ENCODE measurements around the gene FAM107B.
"Not testable (repeated sequence)": the region's sequence is repeated elsewhere in the genome, so short reads cannot be mapped to it uniquely, and the experiment has no call there.

FAM107B gene

DNA sequence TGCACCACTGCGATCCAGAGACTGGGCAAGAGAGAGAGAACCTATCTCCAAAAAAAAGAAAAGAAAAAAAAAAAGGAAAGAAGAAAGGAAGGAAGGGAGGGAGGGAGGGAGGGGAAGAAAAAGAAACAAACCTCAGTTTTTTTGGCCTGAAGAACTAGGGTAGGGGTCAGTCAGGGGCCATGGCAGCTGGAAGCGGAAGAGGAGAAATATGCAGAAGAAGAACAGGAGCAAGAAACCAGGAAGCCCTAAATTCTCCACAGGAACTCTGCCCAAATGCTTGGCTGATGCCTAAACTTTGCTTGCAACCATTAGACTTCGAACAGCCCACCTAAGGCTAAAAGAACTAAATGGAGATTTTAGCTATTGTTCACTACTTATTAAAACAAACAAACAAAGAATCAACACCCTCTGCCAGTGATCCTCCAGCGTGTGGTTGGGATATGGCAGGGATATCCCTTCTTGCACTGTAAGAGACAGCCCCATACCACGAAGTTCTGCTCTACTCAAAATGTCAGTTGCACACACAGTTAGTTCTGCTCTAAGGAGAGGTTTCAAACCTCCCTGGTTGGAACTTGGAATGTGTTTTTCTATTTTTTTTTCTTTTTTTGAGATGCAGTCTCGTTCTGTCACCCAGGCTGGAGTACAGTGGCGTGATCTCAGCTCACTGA lies 139.5 kb downstream of the FAM107B start:
- no peaks in the 10 kb centered on the region for H3K36me3 ChIP-seq (ENCODE audit: control insufficient read depth in 1 of 2, insufficient read depth in 2 of 2, low read depth in 1 of 2, low read length in 2 of 2)
- H3K27me3 ChIP-seq (ENCODE audit: control insufficient read depth in 1 of 2, insufficient read depth in 1 of 2, low read length in 2 of 2): peaks cover 16 to 18% of the 10 kb centered on the region in 2 experiments
- H3K9ac ChIP-seq (ENCODE audit: low read length): no peak overlapping the region
- no peak overlapping the region for H2AFZ ChIP-seq (ENCODE audit: low read depth, low read length)
- no peak overlapping the region for H3K4me2 ChIP-seq (ENCODE audit: low read length, poor library complexity, severe bottlenecking)
- H3K14ac ChIP-seq (ENCODE audit: low read length in 2 of 2): no peak overlapping the region
- H3K79me1 ChIP-seq (replicated peaks; ENCODE audit: low read length, poor library complexity, severe bottlenecking): no peaks in the 10 kb centered on the region
- H3K23ac ChIP-seq (ENCODE audit: low read length in 2 of 2): no peak overlapping the region
- H2BK15ac ChIP-seq (ENCODE audit: low read depth, poor library complexity, severe bottlenecking): no peak overlapping the region
- H2AK5ac ChIP-seq (ENCODE audit: low read length, severe bottlenecking): no peak overlapping the region
- no peak overlapping the region for H4K91ac ChIP-seq (ENCODE audit: low read length)
- H3K18ac ChIP-seq (ENCODE audit: low read depth in 1 of 2, low read length in 2 of 2): no peak overlapping the region
- H2BK120ac ChIP-seq (ENCODE audit: low read depth, low read length): no peak overlapping the region
- H3K4me1 ChIP-seq (ENCODE audit: control insufficient read depth, insufficient read depth, low read depth, low read length): no peaks in the 10 kb centered on the region
- no peak overlapping the region for H4K8ac ChIP-seq (ENCODE audit: low read length)
- H2BK12ac ChIP-seq (ENCODE audit: low read length in 2 of 2): no peak overlapping the region
- WGBS: 65% methylated on average over 5 of the region's 7 CpGs
- DNase-seq: no peak
- H3K9me3 ChIP-seq (ENCODE audit: control insufficient read depth, low read length): no peaks in the 10 kb centered on the region
- H3K4ac ChIP-seq (ENCODE audit: low read depth in 1 of 2, low read length in 2 of 2): no peak overlapping the region
- H3K4me3 ChIP-seq (ENCODE audit: insufficient read depth in 1 of 2, low read depth in 1 of 2, low read length in 2 of 2): no peak overlapping the region
- no peak overlapping the region for H3K27ac ChIP-seq (ENCODE audit: low read length, poor library complexity, severe bottlenecking)
- H2BK5ac ChIP-seq (ENCODE audit: low read depth, low read length, poor library complexity, severe bottlenecking): no peak overlapping the region

DNA sequence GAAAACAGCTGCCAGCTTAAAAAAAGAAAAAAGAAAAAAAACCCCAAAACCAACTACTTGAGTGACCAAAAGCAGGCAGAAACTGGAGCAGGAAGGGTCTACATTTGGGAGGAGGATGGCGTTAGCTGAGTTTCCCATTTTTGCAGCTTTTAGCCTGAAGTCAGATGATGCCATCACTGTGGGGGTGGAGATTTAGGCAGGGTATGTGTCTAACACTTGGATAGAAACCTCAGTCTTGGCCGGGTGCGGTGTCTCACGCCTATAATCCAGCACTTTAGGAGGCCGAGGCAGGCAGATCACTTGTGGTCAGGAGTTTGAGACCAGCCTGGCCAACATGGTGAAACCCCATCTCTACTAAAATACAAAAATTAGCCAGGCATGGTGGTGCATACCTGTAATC lies 140.1 kb downstream of the FAM107B start:
- not testable (repeated sequence) for H3K36me3 ChIP-seq (ENCODE audit: control insufficient read depth in 1 of 2, insufficient read depth in 2 of 2, low read depth in 1 of 2, low read length in 2 of 2); H3K4ac ChIP-seq (ENCODE audit: low read depth in 1 of 2, low read length in 2 of 2); H2BK15ac ChIP-seq (ENCODE audit: low read depth, poor library complexity, severe bottlenecking); H3K18ac ChIP-seq (ENCODE audit: low read depth in 1 of 2, low read length in 2 of 2); H2BK120ac ChIP-seq (ENCODE audit: low read depth, low read length); H3K14ac ChIP-seq (ENCODE audit: low read length in 2 of 2); H4K91ac ChIP-seq (ENCODE audit: low read length); H3K27ac ChIP-seq (ENCODE audit: low read length, poor library complexity, severe bottlenecking); H4K8ac ChIP-seq (ENCODE audit: low read length); H3K79me1 ChIP-seq (replicated peaks; ENCODE audit: low read length, poor library complexity, severe bottlenecking); DNase-seq; H2BK12ac ChIP-seq (ENCODE audit: low read length in 2 of 2); H2AK5ac ChIP-seq (ENCODE audit: low read length, severe bottlenecking); H3K9me3 ChIP-seq (ENCODE audit: control insufficient read depth, low read length); H3K4me1 ChIP-seq (ENCODE audit: control insufficient read depth, insufficient read depth, low read depth, low read length); H3K23ac ChIP-seq (ENCODE audit: low read length in 2 of 2); H3K4me3 ChIP-seq (ENCODE audit: insufficient read depth in 1 of 2, low read depth in 1 of 2, low read length in 2 of 2); H2BK5ac ChIP-seq (ENCODE audit: low read depth, low read length, poor library complexity, severe bottlenecking); H3K4me2 ChIP-seq (ENCODE audit: low read length, poor library complexity, severe bottlenecking); H3K9ac ChIP-seq (ENCODE audit: low read length); H2AFZ ChIP-seq (ENCODE audit: low read depth, low read length)
- WGBS: 88% methylated on average over 5 of the region's 5 CpGs
- H3K27me3 ChIP-seq (ENCODE audit: control insufficient read depth in 1 of 2, insufficient read depth in 1 of 2, low read length in 2 of 2): peaks cover 15 to 16% of the 10 kb centered on the region in 2 experiments

DNA sequence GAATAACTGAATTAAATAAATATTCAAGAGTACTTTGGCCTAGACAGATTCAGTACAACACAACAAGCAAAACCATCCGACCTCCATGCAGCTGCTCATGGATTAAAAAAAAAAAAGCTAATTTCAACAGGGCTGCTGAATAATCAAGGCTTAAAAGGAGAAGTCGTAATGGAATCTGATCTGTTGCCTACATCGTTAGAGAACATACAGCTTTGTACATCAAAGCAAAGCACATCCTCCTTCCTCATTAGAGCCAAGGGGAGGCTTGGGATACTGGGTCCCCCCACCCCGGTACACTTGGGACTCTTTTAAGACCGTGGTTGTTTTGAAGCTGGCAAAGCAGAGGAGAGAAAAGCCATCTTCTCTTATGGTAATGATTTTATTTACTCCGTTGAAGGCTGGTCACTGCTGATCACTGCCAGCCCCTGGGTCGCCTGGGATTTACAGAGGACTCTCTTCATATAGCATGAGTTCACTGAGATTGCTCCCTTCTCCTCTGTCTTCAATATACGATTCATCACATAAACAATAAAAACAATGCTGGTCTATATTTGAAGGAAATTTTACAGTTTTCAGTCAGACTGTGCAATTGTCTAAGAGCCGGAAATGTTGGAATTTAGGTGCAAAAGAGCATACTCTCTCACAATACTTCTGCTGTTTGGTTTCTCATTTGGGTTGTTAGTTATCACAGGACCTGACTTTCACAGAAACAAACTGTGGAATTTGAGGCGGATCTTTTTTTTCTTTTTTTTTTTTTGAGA lies 148.8 kb downstream of the FAM107B start:
- Histone ChIP-seq H3K9me3 (ENCODE audit: control insufficient read depth, low read length) (no peaks in the 10 kb centered on the region), H3K79me1 (replicated peaks; ENCODE audit: low read length, poor library complexity, severe bottlenecking) (no peaks in the 10 kb centered on the region), H3K4me1 (ENCODE audit: control insufficient read depth, insufficient read depth, low read depth, low read length) (no peaks in the 10 kb centered on the region), H3K4ac (ENCODE audit: low read depth in 1 of 2, low read length in 2 of 2) (no peak overlapping the region), H3K36me3 (ENCODE audit: control insufficient read depth in 1 of 2, insufficient read depth in 2 of 2, low read depth in 1 of 2, low read length in 2 of 2) (no peaks in the 10 kb centered on the region), H2BK15ac (ENCODE audit: low read depth, poor library complexity, severe bottlenecking) (peak overlapping the region; percentile 89), H2BK120ac (ENCODE audit: low read depth, low read length) (no peak overlapping the region), H2AFZ (ENCODE audit: low read depth, low read length) (no peak overlapping the region), H3K9ac (ENCODE audit: low read length) (no peak overlapping the region), H3K18ac (ENCODE audit: low read depth in 1 of 2, low read length in 2 of 2) (no peak overlapping the region), H3K14ac (ENCODE audit: low read length in 2 of 2) (no peak overlapping the region), H3K23ac (ENCODE audit: low read length in 2 of 2) (no peak overlapping the region), H2BK5ac (ENCODE audit: low read depth, low read length, poor library complexity, severe bottlenecking) (no peak overlapping the region), H3K27me3 (ENCODE audit: control insufficient read depth in 1 of 2, insufficient read depth in 1 of 2, low read length in 2 of 2) (no peaks in the 10 kb centered on the region), H4K91ac (ENCODE audit: low read length) (no peak overlapping the region), H3K4me3 (ENCODE audit: insufficient read depth in 1 of 2, low read depth in 1 of 2, low read length in 2 of 2) (no peak overlapping the region), H3K4me2 (ENCODE audit: low read length, poor library complexity, severe bottlenecking) (no peak overlapping the region), H2BK12ac (ENCODE audit: low read length in 2 of 2) (no peak overlapping the region), H2AK5ac (ENCODE audit: low read length, severe bottlenecking) (no peak overlapping the region), H4K8ac (ENCODE audit: low read length) (no peak overlapping the region), H3K27ac (ENCODE audit: low read length, poor library complexity, severe bottlenecking) (no peak overlapping the region)
- no peak for DNase-seq
- 96% methylated on average over 4 of the region's 10 CpGs for WGBS

DNA sequence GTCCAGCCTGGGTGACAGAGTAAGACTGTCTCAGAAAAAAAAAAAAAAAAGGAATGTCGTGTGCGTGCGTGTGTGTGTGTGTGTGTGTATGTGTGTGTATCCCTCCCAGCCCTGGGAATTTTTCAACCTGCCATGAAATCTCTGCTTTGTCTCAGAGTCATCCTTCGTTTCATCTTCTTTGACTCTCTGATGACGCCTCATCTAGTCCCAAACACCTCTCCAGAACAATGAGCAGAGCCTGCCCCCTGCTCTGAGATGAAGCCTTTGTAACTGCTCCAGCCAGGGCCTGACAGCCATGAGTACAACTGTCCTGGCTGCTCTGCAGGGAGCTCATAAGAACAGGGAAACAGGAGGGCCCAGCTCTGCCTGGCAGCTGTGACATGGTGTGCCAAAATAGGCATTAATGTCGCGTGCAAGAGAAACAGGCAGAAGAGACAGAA lies 149.5 kb downstream of the FAM107B start:
- Histone ChIP-seq H3K27ac (ENCODE audit: low read length, poor library complexity, severe bottlenecking) (no peak overlapping the region), H4K91ac (ENCODE audit: low read length) (no peak overlapping the region), H3K4me1 (ENCODE audit: control insufficient read depth, insufficient read depth, low read depth, low read length) (no peaks in the 10 kb centered on the region), H3K27me3 (ENCODE audit: control insufficient read depth in 1 of 2, insufficient read depth in 1 of 2, low read length in 2 of 2) (no peaks in the 10 kb centered on the region), H2AK5ac (ENCODE audit: low read length, severe bottlenecking) (no peak overlapping the region), H2BK5ac (ENCODE audit: low read depth, low read length, poor library complexity, severe bottlenecking) (no peak overlapping the region), H2AFZ (ENCODE audit: low read depth, low read length) (no peak overlapping the region), H3K4ac (ENCODE audit: low read depth in 1 of 2, low read length in 2 of 2) (no peak overlapping the region), H2BK120ac (ENCODE audit: low read depth, low read length) (no peak overlapping the region), H3K4me2 (ENCODE audit: low read length, poor library complexity, severe bottlenecking) (no peak overlapping the region), H3K79me1 (replicated peaks; ENCODE audit: low read length, poor library complexity, severe bottlenecking) (no peaks in the 10 kb centered on the region), H3K9me3 (ENCODE audit: control insufficient read depth, low read length) (no peaks in the 10 kb centered on the region), H3K36me3 (ENCODE audit: control insufficient read depth in 1 of 2, insufficient read depth in 2 of 2, low read depth in 1 of 2, low read length in 2 of 2) (no peaks in the 10 kb centered on the region), H3K9ac (ENCODE audit: low read length) (no peak overlapping the region), H2BK15ac (ENCODE audit: low read depth, poor library complexity, severe bottlenecking) (no peak overlapping the region), H4K8ac (ENCODE audit: low read length) (no peak overlapping the region), H3K23ac (ENCODE audit: low read length in 2 of 2) (no peak overlapping the region), H3K18ac (ENCODE audit: low read depth in 1 of 2, low read length in 2 of 2) (peak overlapping the region in 1 of 2 experiments; percentile 54), H2BK12ac (ENCODE audit: low read length in 2 of 2) (no peak overlapping the region), H3K4me3 (ENCODE audit: insufficient read depth in 1 of 2, low read depth in 1 of 2, low read length in 2 of 2) (no peak overlapping the region), H3K14ac (ENCODE audit: low read length in 2 of 2) (no peak overlapping the region)
- DNase-seq: peak; percentile 29
- WGBS: 66% methylated on average over 7 of the region's 7 CpGs

Measured in mesenchymal stem cell (in vitro differentiated cells and primary cell).